Measurements from ENCODE around the gene BUD31. TPM values are rescaled to one million over a fixed set of nuclear protein-coding genes. Genes with fewer than 3 reads are reported as not detected.

Gene BUD31
- total RNA-seq, 4 donors from 2014 or later, result 61.8 to 82.0 (median 66.2) TPM

DNA sequence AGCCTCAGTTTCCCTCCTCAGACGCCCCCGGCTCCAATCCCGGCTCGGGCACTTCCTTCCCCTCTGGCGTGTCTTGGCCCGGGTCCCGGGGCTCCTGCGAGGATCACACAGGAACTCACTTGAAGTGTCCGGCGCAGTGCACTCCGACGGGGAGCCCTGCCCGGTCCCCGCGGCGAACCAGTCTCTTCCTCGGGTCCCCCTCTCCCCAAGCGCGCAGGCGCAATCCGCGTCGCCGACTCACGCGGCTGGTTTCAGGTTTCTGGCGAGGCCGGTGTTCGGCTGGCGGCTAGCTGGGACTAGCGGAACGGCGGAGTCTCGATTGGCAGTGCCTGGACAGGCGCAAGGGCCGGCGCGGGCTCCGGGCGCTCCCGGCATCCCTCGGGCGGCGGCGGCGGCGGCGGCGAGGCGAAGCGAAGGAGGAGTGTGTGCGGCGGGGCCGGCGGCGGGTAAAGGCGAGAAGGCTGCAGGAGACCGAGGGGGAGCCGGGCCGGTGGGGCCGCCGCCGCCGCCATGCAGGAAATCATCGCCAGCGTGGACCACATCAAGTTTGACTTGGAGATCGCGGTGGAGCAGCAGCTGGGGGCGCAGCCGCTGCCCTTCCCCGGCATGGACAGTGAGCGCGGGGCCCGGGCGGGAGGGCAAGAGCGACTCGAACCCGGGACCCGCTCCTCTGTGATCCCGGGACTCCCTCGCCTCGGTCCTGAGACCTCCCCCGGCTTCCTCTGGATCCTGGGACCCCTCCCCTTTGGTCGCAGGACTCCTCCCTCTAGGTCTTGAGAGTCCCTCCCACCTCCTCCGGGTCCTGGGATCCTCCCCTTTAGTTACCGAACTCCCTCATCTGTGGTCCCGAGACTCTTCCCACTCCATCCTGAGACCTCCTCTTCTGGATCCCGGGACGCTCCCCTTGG lies 30.1 kb downstream of the BUD31 start, which contains the start of the genes CPSF4 and PTCD1:
Gene CPSF4 (plus strand): TSS at position 371 of the 908 bp plus-strand sequence. CDS start 140 bp downstream, at position 511.
Gene PTCD1 (minus strand): TSS at position 226 of the 908 bp plus-strand sequence. CDS start 3,556 bp downstream, outside the sequence.
- peaks cover 25 to 50% (median 43%) of the 10 kb centered on the region in 4 donors for H3K4me1 ChIP-seq
- intact Hi-C loops (cut with DNase I), result no loop called here
- DNase-seq (ENCODE audit: extremely low spot score), result peak; percentile 98
- peak within 1 kb of the TSS; percentile 86 to 91 (median 89) for H3K27ac ChIP-seq (replicated peaks in 1 of 4)
- peaks cover 15 to 38% (median 26%) of the 10 kb centered on the region in 4 donors for H3K36me3 ChIP-seq
- H3K4me3 ChIP-seq, result peak within 1 kb of the TSS; percentile 88 to 99 (median 96)
- H3K27me3 ChIP-seq, result no peaks in the 10 kb centered on the region
- under 1% methylated on average over 22 of the region's 89 CpGs for WGBS
- H3K9me3 ChIP-seq, result no peaks in the 10 kb centered on the region
- TF ChIP-seq POLR2AphosphoS5 (IDR thresholded peaks at IDR 0.05), result peak; percentile 80 to 95
- TF ChIP-seq POLR2A (IDR thresholded peaks at IDR 0.05; ENCODE audit: low read depth), result peak; percentile 8
- TF ChIP-seq EP300 (IDR thresholded peaks at IDR 0.05), result no peak
- peak in 2 of 3 experiments; percentile 13 to 34 for TF ChIP-seq CTCF (IDR thresholded peaks at IDR 0.05)

DNA sequence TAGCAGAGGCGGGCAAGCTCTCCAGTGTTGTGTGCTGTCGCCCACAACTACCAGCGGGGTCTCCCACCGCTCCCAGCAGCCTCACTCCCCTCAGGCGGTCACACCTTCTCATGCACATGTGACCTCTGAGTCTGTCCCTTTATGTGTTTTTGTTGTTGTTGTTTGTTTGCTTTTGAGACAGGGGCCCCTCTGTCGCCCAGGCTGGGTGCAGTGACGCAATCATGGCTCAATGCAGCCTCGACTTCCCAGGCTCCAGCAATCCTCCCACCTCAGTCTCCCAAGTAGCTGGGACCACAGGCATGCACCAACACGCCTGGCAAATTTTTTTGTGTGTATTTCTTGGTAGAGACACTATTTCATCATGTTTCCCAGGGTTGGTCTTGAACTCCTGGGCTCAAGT lies 31.4 kb downstream of the BUD31 start:
- TF ChIP-seq POLR2A (IDR thresholded peaks at IDR 0.05; ENCODE audit: low read depth) (no peak), POLR2AphosphoS5 (IDR thresholded peaks at IDR 0.05) (no peak), CTCF (IDR thresholded peaks at IDR 0.05) (no peak), EP300 (IDR thresholded peaks at IDR 0.05) (no peak)
- peaks cover 25 to 50% (median 43%) of the 10 kb centered on the region in 4 donors for H3K4me1 ChIP-seq
- WGBS, result 56% methylated on average over 7 of the region's 9 CpGs
- DNase-seq (ENCODE audit: extremely low spot score), result no peak
- H3K36me3 ChIP-seq, result peaks cover 14 to 38% (median 27%) of the 10 kb centered on the region in 4 donors
- no peaks in the 10 kb centered on the region for H3K27me3 ChIP-seq
- peak overlapping the region in 3 of 4 donors; percentile 88 to 98 (median 95) for H3K4me3 ChIP-seq
- intact Hi-C loops (cut with DNase I), result no loop called here
- no peaks in the 10 kb centered on the region for H3K9me3 ChIP-seq
- peak overlapping the region in 1 of 4 donors; percentile 89 for H3K27ac ChIP-seq (replicated peaks in 1 of 4)

DNA sequence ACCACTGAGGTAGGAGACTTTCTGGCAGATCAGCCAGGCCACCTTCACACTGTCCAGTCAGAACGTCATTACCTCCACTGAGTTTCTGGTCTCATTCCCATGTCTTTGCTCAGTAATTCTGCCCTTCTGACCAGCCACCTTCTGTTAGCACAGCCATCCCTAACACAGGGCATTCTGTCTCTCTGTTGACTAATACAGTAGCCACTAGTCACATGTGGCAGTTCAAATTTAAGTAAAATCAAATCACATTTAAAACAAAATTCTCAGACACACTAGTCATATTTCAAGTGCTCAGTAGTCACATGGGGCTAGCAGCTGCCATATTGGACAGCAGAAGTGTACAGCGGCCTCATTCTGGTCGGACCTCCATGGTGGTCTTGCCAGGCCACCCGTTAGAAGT lies 37.3 kb downstream of the BUD31 start:
- Histone ChIP-seq H3K4me1 (peaks cover 4 to 16% (median 13%) of the 10 kb centered on the region in 4 donors), H3K9me3 (no peaks in the 10 kb centered on the region), H3K27ac (replicated peaks in 1 of 4) (no peak overlapping the region), H3K27me3 (no peaks in the 10 kb centered on the region), H3K4me3 (no peak overlapping the region), H3K36me3 (peaks cover 55 to 91% (median 77%) of the 10 kb centered on the region in 4 donors)
- intact Hi-C loops (cut with DNase I), result no loop called here
- WGBS, result 88% methylated on average over 4 of the region's 4 CpGs
- TF ChIP-seq POLR2A (IDR thresholded peaks at IDR 0.05; ENCODE audit: low read depth) (no peak), EP300 (IDR thresholded peaks at IDR 0.05) (no peak), CTCF (IDR thresholded peaks at IDR 0.05) (no peak), POLR2AphosphoS5 (IDR thresholded peaks at IDR 0.05) (no peak)
- no peak for DNase-seq (ENCODE audit: extremely low spot score)

DNA sequence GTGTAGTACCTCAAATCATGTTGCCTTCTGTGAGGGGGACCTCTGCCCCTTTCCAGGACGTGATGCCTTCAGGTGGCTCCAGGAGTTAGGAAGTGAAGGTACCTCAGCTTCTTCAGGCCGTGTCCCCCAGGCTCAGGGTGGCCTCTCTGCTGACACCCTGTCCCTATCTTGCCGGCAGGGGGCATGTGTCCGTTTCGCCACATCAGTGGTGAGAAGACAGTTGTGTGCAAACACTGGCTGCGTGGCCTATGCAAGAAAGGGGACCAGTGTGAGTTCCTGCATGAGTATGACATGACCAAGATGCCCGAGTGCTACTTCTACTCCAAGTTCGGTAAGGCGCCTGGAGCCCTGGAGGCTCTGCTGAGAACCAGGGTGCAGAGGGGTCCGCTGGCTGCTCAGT lies 39.2 kb downstream of the BUD31 start:
- no peak overlapping the region for H3K27ac ChIP-seq (replicated peaks in 1 of 4)
- intact Hi-C loops (cut with DNase I), result no loop called here
- H3K27me3 ChIP-seq, result no peaks in the 10 kb centered on the region
- H3K9me3 ChIP-seq, result no peaks in the 10 kb centered on the region
- TF ChIP-seq POLR2A (IDR thresholded peaks at IDR 0.05; ENCODE audit: low read depth) (no peak), CTCF (IDR thresholded peaks at IDR 0.05) (no peak), EP300 (IDR thresholded peaks at IDR 0.05) (no peak), POLR2AphosphoS5 (IDR thresholded peaks at IDR 0.05) (no peak)
- H3K36me3 ChIP-seq, result peaks cover 65 to 100% (median 91%) of the 10 kb centered on the region in 4 donors
- 87% methylated on average over 8 of the region's 10 CpGs for WGBS
- DNase-seq (ENCODE audit: extremely low spot score), result no peak
- H3K4me3 ChIP-seq, result no peak overlapping the region
- peaks cover 0 to 13% (median 3%) of the 10 kb centered on the region in 4 donors for H3K4me1 ChIP-seq
